Measurements from ENCODE around the gene FGF18. TPM values are rescaled to one million over a fixed set of nuclear protein-coding genes. Genes with fewer than 3 reads are reported as not detected.

The FGF18 gene
- total RNA-seq, 1 experiment from 2014 or later, result 2.1 TPM

DNA sequence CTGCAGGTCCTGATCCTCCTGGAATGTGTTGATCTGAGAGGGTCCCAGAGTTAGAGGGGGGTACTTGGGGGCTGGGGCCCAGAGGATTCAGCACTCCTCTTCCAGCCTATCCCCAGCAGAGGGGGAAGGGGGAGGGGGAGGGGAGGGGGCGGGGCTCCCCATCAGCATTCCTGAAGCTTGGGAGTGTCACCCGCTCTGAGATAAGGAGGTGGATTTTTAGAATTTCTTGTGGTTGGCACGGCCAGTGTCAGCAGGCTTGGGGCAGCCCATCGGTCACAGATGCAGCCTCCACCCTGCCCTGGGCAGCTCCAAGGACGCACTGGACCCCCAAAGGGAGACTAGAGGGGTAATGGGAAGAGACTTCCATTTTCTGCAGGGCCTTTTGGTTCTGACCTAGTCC, 5.3 kb downstream of the FGF18 start:
- POLR2A ChIA-PET, result no interaction called here
- Mint-ChIP-seq H3K4me1 (ENCODE audit: low read depth, unreplicated experiment) (peaks cover 10% of the 10 kb centered on the region), H3K27me3 (ENCODE audit: insufficient read depth, unreplicated experiment) (no peaks in the 10 kb centered on the region), H3K9me3 (ENCODE audit: unreplicated experiment) (no peaks in the 10 kb centered on the region), H3K36me3 (ENCODE audit: insufficient read depth, unreplicated experiment) (peaks cover 20% of the 10 kb centered on the region), H3K27ac (ENCODE audit: unreplicated experiment) (peak overlapping the region; percentile 64), H3K4me3 (ENCODE audit: unreplicated experiment) (no peak overlapping the region)
- intact Hi-C loops (cut with micrococcal nuclease; ENCODE audit: unreplicated experiment), result no loop called here
- no peaks in the 10 kb centered on the region for H3K9me3 ChIP-seq
- no TSS peak for BruUV-seq (replicated peaks)
- CTCF ChIA-PET, result no interaction called here
- TF ChIP-seq, protein P1, sequence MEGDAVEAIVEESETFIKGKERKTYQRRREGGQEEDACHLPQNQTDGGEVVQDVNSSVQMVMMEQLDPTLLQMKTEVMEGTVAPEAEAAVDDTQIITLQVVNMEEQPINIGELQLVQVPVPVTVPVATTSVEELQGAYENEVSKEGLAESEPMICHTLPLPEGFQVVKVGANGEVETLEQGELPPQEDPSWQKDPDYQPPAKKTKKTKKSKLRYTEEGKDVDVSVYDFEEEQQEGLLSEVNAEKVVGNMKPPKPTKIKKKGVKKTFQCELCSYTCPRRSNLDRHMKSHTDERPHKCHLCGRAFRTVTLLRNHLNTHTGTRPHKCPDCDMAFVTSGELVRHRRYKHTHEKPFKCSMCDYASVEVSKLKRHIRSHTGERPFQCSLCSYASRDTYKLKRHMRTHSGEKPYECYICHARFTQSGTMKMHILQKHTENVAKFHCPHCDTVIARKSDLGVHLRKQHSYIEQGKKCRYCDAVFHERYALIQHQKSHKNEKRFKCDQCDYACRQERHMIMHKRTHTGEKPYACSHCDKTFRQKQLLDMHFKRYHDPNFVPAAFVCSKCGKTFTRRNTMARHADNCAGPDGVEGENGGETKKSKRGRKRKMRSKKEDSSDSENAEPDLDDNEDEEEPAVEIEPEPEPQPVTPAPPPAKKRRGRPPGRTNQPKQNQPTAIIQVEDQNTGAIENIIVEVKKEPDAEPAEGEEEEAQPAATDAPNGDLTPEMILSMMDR (IDR thresholded peaks at IDR 0.05; ENCODE audit: insufficient read depth in 1 of 2, low read depth in 1 of 2, low read length in 1 of 2, severe bottlenecking in 1 of 2, unreplicated experiment in 1 of 2), result no peak
- peak; percentile 49 to 77 for DNase-seq
- H3K4me1 ChIP-seq, result peaks cover 24% of the 10 kb centered on the region
- no peaks in the 10 kb centered on the region for H3K27me3 ChIP-seq (replicated peaks; ENCODE audit: control insufficient read depth, insufficient read depth, low read length)
- no peak overlapping the region for H3K4me3 ChIP-seq (ENCODE audit: low read depth, low read length)
- no peaks in the 10 kb centered on the region for H3K36me3 ChIP-seq (ENCODE audit: control insufficient read depth, insufficient read depth, low read length)

DNA sequence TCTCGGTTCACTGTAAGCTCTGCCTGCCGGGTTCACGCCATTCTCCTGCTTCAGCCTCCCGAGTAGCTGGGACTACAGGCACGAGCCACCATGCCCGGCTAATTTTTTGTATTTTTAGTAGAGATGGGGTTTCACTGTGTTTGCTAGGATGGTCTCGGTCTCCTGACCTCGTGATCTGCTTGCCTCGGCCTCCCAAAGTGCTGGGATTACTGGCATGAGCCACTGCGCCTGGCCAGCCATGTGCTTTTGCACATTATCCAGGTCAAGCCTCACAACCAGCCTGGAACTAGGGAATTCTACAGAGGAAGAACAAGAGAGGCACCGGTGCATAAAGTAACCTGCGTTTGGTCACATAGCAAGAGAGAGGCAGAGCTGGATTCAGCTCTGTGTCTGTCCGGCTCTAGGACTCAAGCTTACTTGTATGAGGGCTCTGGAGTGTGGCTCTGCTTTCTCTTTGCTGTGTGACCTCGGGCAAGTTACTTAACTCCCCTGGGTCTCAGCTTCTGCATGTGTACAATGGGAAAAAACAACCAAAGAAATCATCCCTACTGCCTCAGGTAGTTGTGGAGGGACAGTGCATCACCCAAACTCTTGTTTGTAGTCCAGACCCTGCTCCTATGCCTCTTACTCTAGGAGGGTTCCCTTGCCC, 6.3 kb downstream of the FGF18 start:
- TF ChIP-seq, protein P1 (IDR thresholded peaks at IDR 0.05; ENCODE audit: insufficient read depth in 1 of 2, low read depth in 1 of 2, low read length in 1 of 2, severe bottlenecking in 1 of 2, unreplicated experiment in 1 of 2), result no peak
- Histone ChIP-seq H3K27me3 (replicated peaks; ENCODE audit: control insufficient read depth, insufficient read depth, low read length) (no peaks in the 10 kb centered on the region), H3K4me1 (peaks cover 24% of the 10 kb centered on the region), H3K4me3 (ENCODE audit: low read depth, low read length) (no peak overlapping the region), H3K36me3 (ENCODE audit: control insufficient read depth, insufficient read depth, low read length) (no peaks in the 10 kb centered on the region), H3K9me3 (no peaks in the 10 kb centered on the region)
- H3K9me3 Mint-ChIP-seq (ENCODE audit: unreplicated experiment), result no peaks in the 10 kb centered on the region
- peaks cover 14% of the 10 kb centered on the region for H3K36me3 Mint-ChIP-seq (ENCODE audit: insufficient read depth, unreplicated experiment)
- CTCF ChIA-PET, result interaction anchor here (0.6 to 0.7 kb wide), 2 partner anchors 12 to 24 kb away, joined by 3 read pairs; no protein-coding TSS in a partner anchor
- BruUV-seq (replicated peaks), result no TSS peak
- H3K27me3 Mint-ChIP-seq (ENCODE audit: insufficient read depth, unreplicated experiment), result no peaks in the 10 kb centered on the region
- POLR2A ChIA-PET, result interaction anchor here (0.6 kb wide), 1 partner anchor 112 kb away, joined by 8 read pairs; no protein-coding TSS in a partner anchor
- intact Hi-C loops (cut with micrococcal nuclease; ENCODE audit: unreplicated experiment), result no loop called here
- peak in 1 of 2 experiments; percentile 18 for DNase-seq
- peak overlapping the region; percentile 64 for H3K27ac Mint-ChIP-seq (ENCODE audit: unreplicated experiment)
- H3K4me1 Mint-ChIP-seq (ENCODE audit: low read depth, unreplicated experiment), result peaks cover 10% of the 10 kb centered on the region
- no peak overlapping the region for H3K4me3 Mint-ChIP-seq (ENCODE audit: unreplicated experiment)

DNA sequence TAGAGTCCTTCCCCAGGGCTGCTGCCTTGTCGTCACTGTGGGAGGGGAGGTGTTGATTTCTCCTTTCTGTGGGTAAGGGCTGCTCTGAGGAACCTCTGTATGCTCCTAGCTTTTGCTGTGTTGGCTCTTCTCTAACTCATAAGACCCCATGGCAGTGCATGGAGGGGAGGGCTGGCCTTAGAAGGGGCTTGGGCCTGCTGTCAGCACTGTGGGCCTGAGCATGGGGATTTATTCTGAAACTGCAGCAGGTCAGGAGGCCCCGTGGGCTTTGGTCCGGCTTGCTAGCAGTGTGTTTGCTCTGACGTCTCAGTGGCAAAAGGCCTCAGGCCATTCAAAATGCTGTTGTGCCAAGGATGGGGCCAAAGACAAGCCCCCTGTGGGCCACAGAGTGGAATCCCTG, 6.8 kb downstream of the FGF18 start:
- Mint-ChIP-seq H3K9me3 (ENCODE audit: unreplicated experiment) (no peaks in the 10 kb centered on the region), H3K36me3 (ENCODE audit: insufficient read depth, unreplicated experiment) (peaks cover 9% of the 10 kb centered on the region), H3K27me3 (ENCODE audit: insufficient read depth, unreplicated experiment) (no peaks in the 10 kb centered on the region), H3K27ac (ENCODE audit: unreplicated experiment) (peak overlapping the region; percentile 64), H3K4me3 (ENCODE audit: unreplicated experiment) (no peak overlapping the region), H3K4me1 (ENCODE audit: low read depth, unreplicated experiment) (peaks cover 10% of the 10 kb centered on the region)
- CTCF ChIA-PET, result no interaction called here
- Histone ChIP-seq H3K4me1 (peaks cover 24% of the 10 kb centered on the region), H3K36me3 (ENCODE audit: control insufficient read depth, insufficient read depth, low read length) (no peaks in the 10 kb centered on the region), H3K27me3 (replicated peaks; ENCODE audit: control insufficient read depth, insufficient read depth, low read length) (no peaks in the 10 kb centered on the region), H3K4me3 (ENCODE audit: low read depth, low read length) (no peak overlapping the region), H3K9me3 (no peaks in the 10 kb centered on the region)
- TF ChIP-seq, protein P1 (IDR thresholded peaks at IDR 0.05; ENCODE audit: insufficient read depth in 1 of 2, low read depth in 1 of 2, low read length in 1 of 2, severe bottlenecking in 1 of 2, unreplicated experiment in 1 of 2), result no peak
- POLR2A ChIA-PET, result interaction anchor here (0.6 kb wide), 1 partner anchor 113 kb away, joined by 8 read pairs; no protein-coding TSS in a partner anchor
- peak in 1 of 2 experiments; percentile 7 for DNase-seq
- BruUV-seq (replicated peaks), result no TSS peak
- intact Hi-C loops (cut with micrococcal nuclease; ENCODE audit: unreplicated experiment), result no loop called here
